Endometrial microvascular endothelial cells (primary cell): ENCODE results near the gene KCND1. TPM values are rescaled to one million over a fixed set of nuclear protein-coding genes. Genes with fewer than 3 reads are reported as not detected.
"Not testable (repeated sequence)": the region's sequence is repeated elsewhere in the genome, so short reads cannot be mapped to it uniquely, and the experiment has no call there.

Experiments used
- in situ Hi-C: cut with HindIII; loops from 2 replicates; pipeline ENCODE4 v1.10.0; 2017; ENCODE audit warnings: low sequenced_read_pairs, low pct_unique_long_range_greater_than_20kb; ENCODE audit errors: inconsistent ontology term
- total RNA-seq: library from RNA; depleted of rRNA; stranded (reverse); fragments of >200 nt; gene quantifications from one replicate; pipeline ENCODE4 v1.2.3, GENCODE V29; 2015; ENCODE audit errors: inconsistent ontology term

Gene KCND1
- total RNA-seq: 1.4 TPM

- in situ Hi-C loops: no loop called here
Observed at GRCh38 chrX:48971249-48972219, at the start of gene KCND1. KCND1 (minus strand) TSS chrX:48971844; CDS start chrX:48970271, 1,573 bp downstream.

DNA sequence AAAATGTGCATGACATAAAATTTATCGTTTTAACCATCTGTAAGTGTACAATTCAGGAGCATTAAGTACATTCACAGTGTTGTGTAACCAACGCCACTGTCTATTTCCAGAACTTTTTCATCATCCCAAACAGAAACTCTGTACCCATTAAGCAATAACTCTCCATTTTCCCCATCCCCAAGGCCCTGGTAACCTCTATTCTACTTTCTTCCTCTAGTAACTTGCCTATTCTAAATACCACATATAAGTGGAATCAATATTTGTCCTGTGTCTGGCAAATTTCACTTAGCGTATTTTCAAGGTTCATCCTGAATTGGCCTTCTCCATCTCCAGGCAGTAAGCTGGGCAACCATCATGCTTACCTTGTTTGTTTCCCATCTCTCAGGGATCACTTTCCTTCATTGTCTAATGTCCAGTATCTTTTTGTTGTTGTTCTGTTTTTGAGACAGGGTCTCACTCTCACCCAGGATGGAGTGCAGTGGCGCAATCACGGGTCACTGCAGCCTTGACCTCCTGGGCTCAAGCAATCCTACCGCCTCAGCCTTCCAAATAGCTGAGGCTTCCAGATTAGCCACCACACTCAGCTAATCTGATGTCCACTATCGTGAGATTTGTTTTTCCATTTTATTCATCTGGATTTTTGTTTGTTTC is 48.1 kb upstream of the KCND1 start:
- in situ Hi-C loops: no loop called here

DNA sequence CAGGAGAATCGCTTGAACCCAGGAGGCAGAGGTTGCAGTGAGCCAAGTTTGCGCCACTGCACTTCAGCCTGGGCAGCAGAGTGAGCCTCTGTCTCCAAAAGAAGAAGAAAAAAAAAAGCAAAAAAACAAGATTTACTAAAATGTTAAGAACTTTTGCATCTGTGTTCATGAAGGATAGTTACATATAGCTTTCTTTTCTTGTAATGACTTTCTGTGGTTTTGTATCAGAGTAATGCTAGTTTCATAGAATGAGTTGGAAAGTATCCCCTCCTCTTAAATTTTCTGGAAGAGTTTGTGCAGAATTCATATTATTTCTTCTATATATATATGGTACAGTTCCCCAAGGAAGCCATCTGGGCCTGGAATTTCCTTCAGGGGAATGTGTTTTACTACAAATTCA is 47.4 kb upstream of the KCND1 start:
- in situ Hi-C loops: no loop called here

- in situ Hi-C loops: no loop called here
Observed at GRCh38 chrX:49003696-49004095, 32.1 kb upstream of the KCND1 start.

DNA sequence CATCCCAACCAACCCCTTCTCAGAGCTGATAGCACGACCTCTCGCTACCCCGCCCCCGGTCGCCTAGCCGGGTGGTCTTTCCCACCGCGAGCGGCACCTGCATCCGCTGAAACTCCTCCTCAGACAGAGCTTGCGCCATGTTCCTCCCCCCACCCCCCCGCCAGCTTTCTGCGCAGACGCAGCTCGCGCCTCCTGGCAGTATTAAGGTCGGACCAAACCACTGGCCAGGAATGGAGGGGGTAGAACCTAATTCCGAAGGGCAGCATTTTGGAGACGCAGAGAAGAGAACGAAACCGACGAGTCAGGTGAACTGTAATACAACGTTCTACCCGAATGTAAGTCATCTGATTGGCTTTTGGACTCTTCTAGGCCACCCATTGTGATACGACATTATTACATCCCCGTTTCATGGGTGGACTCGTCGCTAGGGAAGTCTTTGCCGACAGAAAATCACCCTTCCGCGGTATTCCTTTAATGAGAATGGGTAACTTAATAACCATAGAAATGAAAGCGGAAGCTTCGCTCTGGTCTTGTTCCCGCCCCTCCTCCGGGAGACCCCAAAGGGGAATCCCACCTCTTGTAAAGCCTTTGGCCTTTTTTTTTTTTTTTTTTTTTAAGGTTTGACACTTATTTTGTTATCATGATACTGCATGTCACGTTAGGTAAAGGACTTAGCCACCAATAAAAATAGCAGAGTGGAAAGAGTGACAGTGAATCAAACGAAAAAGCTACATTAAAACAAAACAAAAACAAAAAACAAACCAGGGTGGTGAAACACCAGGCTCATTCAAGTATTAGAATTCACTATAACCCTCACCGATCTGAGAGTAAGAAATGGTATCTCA is 30.7 kb upstream of the KCND1 start, which contains the start of gene GRIPAP1:
Gene GRIPAP1, minus strand, starts transcription at position 174 of the 845 bp plus-strand sequence. Its CDS starts 35 bp downstream, at position 139.
- in situ Hi-C loops: no loop called here

GRCh38 chrX:49001521-49002090 is 30.0 kb upstream of the KCND1 start:
- in situ Hi-C loops: no loop called here

- in situ Hi-C loops: no loop called here
Observed at GRCh38 chrX:49000636-49001035, 29.0 kb upstream of the KCND1 start.

- in situ Hi-C loops: no loop called here
Observed at GRCh38 chrX:48999030-48999429, 27.4 kb upstream of the KCND1 start.

DNA sequence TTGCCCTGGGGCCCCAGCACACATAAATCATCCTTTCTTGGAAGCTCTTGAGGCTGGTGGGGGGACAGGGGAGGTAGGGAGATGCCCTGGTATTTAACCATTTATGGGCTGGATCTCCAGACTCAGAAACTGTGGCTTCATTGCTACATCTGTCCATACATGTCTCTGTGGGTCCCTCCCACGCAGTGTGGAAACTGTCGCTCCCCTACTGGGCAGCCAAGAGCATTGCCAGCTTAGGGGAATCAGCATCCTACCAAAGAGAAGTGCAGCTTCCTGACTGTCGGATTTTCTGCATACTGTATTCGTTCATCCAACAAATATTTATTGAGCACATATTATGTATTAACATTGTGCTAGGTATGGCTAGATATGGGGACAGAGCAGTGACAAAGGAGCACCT is 26.7 kb upstream of the KCND1 start:
- in situ Hi-C loops: no loop called here

- in situ Hi-C loops: no loop called here
Observed at GRCh38 chrX:48997865-48998264, 26.2 kb upstream of the KCND1 start.

GRCh38 chrX:48997455-48997854 is 25.8 kb upstream of the KCND1 start:
- in situ Hi-C loops: no loop called here

GRCh38 chrX:48996969-48997368 is 25.3 kb upstream of the KCND1 start:
- in situ Hi-C loops: no loop called here

GRCh38 chrX:48992341-48992740 is 20.7 kb upstream of the KCND1 start:
- in situ Hi-C loops: no loop called here

GRCh38 chrX:48989483-48989882 is 17.8 kb upstream of the KCND1 start:
- in situ Hi-C loops: no loop called here

DNA sequence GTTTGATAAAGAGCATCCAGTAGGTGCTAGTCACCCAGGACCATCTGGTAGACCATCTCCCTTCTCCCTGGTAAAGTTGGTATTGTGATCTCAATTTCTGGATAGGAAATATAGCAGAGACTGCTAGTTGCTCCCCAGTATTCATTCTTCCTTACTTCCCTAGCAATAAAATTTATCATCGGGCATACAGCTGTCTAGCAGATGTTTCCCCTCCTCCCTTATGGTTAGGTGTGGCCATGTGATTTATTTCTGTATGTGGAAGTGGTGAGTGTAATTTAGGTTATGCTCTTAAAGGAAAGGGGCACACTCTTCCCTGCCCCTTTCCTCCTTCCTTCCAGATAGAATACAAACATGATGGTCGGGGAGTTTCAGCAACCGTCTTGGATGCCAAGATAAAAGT is 12.3 kb upstream of the KCND1 start:
- in situ Hi-C loops: no loop called here

DNA sequence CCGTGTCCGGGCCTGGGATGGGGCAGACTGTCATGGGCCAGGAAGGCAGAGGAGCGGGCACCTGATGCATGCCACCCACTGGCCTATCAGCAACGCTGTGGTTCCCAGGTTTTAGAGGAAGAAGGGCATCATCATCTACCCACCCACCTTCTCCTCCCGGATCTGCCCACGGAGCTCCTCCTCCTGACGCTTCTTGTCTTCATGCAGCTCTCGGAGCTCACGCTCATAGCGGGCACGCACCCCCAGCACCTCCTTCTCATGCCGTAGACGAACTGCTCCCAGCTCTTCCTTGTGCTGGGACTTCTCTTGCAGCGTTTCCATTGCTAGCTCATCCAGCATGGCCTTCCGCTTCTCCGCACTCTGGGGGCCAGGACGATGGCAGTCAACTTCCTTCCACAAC is 11.4 kb upstream of the KCND1 start:
- in situ Hi-C loops: no loop called here

DNA sequence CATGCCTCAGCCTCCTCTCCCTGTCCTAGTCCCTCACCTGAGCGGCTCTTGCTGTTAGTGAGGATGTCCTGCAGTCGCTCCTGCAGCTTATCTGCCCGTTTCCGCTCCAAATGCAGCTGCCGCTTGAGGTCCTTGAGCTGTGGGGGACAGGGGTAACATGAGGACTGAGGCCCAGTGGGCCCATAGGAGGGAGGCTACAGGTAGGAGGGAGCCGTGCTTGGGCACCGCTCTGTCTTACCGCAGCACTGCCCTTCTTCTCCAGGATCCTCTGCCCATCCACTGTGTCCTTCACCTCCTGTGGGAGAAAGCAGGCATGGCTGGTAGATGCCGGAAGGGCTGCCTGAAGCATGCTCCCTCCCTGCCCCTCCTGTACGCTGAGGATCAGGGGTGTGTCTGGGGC is 9.5 kb upstream of the KCND1 start:
- in situ Hi-C loops: no loop called here

GRCh38 chrX:48980341-48980740 is 8.7 kb upstream of the KCND1 start:
- in situ Hi-C loops: not testable (repeated sequence)

- in situ Hi-C loops: no loop called here
Observed at GRCh38 chrX:48978226-48978625, 6.6 kb upstream of the KCND1 start.
